Glomerular visceral epithelial cell (primary cell): ENCODE measurements around the gene COL18A1.

ENCODE experiments used
- DNase-seq: peaks from one replicate; pipeline ENCODE4 v3.0.0-alpha.2; 2016; ENCODE audit errors: extremely low spot score

The COL18A1 gene

DNA sequence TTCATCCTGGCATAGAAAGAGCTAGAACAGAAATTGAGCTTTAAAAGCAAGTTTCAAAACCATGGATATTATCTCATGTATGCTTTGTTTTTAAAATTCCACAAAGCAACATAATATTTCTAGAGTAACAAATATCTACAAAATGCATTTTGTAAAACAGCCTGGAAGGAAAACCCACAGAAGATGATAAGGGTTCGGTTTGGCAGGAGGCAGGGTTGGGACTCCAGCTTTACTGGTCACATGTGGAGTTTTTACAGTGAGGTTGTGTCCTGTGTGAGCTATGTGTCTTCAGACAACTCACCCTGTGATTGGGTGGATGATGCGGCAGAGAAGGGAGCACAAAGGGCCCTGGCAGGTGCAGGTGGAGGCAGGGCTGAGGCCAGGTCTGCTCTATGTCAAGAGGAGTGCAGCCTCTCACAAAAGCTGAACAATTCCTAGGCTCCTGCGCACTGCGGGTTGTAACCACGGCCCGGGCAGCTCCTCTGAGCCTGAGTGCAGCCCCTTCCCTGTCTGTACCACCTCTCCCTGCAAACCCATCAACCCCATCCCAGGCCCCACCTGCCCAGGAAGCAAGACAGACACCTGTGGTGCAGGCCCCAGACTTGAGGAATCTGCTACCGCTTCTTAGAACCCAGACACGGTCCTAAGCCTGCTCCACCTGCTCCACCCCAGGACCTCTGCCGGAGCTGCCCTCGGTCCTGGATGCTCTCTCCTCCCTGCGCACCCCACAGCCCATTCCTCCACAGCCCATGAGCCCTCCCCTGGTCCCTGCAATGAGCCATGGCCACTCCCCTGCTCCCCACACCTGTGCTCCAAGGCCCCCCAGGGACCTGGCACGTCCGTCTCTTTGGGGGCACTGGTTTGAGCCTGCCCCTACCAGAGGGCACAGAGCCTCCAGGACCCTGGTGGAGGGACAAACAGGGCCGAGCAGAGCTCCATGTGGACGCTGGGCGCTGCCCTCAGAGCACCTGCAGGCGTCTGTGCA lies 2.8 kb upstream of the COL18A1 start:
- no peak for DNase-seq

- DNase-seq, result no peak
These were observed 1.7 kb upstream of the COL18A1 start for GRCh38 chr21:45403133-45403824.

- peak; percentile 44 for DNase-seq
These were observed 888 bp upstream of the COL18A1 start for GRCh38 chr21:45403825-45404729.

GRCh38 chr21:45405271-45405818 lies 380 bp downstream of the COL18A1 start:
- peak; percentile 64 for DNase-seq

GRCh38 chr21:45405819-45406762 lies 1.1 kb downstream of the COL18A1 start:
- peak; percentile 70 for DNase-seq

GRCh38 chr21:45406801-45407628 lies 2.0 kb downstream of the COL18A1 start:
- peak; percentile 41 for DNase-seq

DNA sequence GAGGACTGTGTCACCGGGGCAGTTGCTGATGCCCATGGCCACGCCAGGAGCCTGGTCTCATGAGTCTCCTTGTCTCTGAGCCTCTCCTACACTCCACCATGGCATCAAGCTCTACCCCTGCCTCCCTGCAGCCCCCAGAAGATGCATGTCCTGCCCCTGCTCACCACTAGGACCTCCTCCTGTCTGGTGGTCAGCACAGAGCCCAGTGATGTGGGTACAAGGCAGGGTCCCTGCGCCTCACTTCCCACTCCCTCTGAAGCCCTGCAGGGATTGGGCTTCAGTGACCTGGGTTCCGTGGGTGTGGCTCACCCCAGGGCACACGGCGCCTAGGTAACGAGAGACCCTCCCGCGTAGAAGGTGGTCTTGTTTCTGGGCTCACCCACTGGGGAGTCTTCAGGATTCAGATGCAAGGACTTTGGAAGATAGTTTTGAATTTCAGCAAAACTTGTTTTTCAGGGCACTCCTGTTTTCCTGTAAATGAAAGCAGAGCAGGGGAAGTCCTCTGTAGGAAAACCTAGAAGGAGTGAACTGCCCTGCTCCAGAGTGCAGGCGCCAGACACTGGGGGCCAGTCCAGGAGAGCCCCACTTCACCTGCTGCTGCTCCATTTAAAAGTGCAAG lies 2.8 kb downstream of the COL18A1 start:
- no peak for DNase-seq

GRCh38 chr21:45408271-45408791 lies 3.4 kb downstream of the COL18A1 start:
- no peak for DNase-seq

DNA sequence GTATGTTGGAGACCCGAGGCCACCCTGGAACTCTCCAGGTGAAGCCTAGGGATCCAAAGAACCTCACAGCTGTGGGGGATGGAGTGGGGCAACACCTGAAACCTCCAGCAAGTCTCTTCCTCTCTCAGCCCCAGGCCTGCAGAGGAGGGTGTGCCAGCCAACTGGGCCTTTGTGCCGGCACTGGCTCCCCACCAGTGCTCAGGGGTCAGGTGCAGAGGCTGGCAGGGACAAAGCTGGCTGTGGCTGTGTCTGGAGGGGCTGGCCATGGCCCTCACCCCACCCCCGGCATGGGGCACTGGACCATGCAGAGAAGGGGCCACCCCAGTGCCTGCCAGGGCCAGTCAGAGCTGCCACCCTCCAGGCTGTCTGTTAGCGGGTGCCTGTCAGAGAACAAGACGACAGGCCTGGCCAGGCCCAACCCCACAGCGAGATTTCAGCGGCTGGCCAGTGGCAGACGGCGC lies 3.9 kb downstream of the COL18A1 start:
- peak; percentile 23 for DNase-seq

DNA sequence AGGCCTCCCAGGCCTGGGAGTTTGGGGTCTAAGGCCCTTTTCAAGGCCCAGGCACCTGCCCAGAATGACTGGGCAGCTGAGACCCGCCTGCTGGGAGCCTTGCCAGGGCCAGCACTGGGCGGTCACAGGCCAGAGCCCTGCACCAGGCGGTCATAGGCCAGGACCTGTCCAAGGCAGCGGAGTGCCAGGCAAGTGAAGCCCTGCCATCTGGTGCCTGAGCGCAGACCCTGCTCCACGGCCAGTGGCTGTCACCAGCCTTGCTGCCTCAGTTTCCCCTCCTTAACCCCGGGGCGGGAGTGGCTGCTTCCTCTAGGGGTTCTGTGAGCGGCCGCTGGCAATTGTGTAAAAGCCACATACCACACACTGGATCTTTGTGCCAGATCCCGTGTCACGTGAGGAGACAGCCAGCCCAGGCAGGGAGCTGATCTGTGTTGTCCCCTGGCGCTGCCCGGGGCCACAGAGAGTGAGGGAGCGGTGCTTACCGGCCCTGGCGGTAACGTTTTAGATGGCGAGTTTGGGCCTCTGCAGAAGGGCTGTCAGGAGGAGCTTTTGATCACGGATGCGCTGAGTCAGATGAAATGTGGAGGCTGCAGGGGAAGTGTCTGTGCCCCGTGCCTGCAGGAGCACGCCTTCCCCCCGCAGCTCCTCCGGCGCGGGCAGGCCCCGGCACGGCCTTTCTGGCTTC lies 4.6 kb downstream of the COL18A1 start:
- peak; percentile 58 for DNase-seq

GRCh38 chr21:45410151-45410864 lies 5.3 kb downstream of the COL18A1 start:
- no peak for DNase-seq

DNA sequence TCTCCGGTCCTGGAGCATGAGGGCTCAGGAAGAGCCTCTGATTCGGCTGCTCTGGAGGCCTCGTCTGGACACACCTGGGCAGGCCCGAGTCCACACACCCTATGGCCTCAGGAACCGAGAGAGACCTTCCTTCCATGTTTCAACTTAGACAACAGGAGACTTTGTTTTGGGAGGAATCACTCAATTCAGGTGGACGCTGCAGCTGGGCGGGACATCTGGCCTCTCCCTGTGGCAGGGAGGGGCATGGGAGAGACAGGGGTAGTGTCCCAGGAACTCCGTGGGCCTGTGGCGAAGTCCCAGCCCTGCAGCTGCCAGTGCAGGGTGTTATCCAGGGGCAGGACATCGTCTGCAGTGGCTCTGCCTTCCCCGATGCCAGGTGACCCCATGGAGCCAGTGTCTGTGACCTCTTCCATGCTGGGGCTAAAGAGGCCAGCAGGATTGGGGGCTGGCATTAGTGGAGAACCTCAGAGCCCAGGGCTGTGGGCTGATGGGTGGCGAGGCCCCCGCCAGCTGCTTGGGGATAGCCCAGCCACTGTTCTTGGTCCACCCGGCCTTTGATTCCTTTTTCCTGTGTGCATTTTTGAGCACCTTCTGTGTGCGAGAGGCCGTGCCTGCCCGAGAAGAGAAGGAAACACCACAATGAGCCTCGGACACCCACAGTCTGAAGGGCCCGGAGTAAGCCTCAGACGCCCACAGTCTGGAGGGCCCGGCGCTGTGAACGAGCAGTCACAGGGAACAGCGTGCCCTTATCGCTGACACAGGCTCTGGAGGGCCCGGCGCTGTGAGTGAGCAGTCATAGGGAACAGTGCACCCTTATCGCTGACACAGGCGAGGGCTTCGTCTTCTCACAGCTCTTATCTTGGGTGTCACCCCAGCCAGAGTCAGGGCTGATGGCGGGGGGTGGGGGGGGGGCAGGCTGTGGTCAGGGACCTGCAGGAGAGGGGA lies 6.2 kb downstream of the COL18A1 start:
- DNase-seq, result no peak

DNA sequence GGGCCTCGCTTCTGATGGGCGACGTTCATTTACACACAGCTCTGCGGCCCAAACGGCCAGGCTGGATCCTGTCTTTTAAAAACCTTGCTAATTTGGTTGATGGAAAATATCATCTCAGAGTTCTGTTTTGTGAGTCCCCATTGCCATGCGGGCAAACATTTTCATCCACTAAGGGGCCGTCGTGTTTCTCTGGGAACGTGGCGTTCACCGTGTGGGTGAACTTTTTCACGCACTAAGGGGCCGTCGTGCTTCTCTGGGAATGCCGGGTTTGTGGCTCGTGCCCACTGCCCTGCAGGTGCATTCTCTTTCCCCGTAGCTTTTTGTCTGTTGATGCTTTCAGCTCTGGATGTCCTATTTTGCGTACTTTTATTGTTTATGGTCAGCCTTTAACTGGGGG lies 6.8 kb downstream of the COL18A1 start:
- DNase-seq, result no peak

DNA sequence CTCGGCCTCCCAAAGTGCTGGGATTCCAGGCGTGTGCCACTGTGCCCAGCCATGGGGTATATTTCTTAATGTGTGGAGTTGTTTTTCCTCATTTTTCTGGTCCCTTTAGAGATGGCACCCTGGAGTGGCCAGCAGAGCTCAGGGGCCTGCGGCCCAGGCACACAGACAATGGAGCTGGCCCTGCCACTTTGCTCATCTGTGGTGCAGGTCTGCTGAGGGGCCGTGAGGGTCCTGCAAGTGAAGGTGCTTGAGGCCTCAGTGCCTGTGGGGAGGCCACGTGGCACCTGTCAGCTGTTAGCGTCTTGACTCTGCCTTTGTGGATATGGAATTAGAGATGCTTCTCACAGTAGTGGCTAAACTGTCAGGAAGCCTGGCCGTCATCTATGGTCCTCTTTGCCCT lies 7.5 kb downstream of the COL18A1 start:
- no peak for DNase-seq

DNA sequence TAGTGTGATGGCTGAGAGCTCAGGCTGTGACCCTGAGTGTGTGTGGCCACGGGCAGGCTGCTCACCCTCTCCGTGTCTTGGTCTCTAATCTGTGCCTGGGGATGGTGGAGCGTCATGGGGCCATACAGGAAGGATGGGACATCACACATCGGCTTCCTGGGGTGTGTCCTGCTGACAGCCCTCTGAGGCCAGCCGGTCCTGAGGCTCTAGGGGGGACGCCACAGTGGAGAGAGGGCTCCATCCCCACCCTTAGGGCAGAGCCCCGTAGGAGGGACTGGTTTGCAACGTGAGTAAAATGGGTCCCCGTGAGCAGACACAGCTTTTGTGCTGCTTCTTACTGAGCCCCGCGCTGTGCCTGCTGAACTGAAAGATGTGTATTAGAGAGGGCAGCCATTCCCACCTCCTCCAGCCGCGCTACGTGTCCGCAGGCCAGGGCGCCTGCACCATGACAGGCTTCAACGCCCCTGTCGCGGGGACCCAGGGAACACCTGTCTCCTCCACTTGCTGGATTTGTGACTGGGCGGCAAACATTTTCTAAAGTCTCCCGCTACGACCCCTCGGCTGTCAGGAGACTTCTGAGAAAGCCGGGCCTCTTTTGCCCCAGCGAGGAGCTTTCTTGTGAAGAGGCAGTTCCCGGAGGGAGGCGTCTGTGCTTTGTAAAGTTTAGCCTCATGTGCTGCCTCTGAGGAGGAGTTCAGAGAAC lies 8.1 kb downstream of the COL18A1 start:
- no peak for DNase-seq

DNA sequence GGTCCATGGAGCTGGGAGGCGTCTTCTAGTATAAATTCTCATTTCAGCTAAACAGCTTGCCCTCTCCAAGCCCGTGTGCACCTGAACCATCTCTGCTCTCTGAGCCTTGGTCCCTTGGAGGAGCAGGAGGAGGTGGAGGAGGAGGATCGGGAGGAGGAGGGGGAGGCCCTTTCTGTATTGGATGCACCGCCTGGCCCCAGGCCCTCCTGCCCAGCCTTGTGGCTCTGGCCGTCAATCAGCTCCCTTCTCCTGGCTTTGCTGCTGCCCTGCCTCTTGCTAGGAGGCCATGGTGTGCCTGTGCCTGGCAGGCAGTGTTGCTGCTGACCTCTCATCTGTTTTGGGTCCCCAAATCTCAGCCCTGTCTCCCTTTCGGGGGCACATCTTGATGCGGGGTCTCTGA lies 9.0 kb downstream of the COL18A1 start:
- no peak for DNase-seq
